B cell (primary cell): ENCODE results near the gene LDLRAD2. TPM values are rescaled to one million over a fixed set of nuclear protein-coding genes. Genes with fewer than 3 reads are reported as not detected.

ENCODE experiments used
- ATAC-seq: fragments of 200-7000 bp; cut with Tn5 transposase; one replicate; pipeline ENCODE4 v1.10.0; 2021; ENCODE audit warnings: low read depth, mild to moderate bottlenecking, moderate number of reproducible peaks, moderate library complexity
- CTCF ChIA-PET: fragments of 350-600 bp; sonication (Branson Sonifier 250); formaldehyde crosslinking; loops from one replicate; lab custom pipeline; 2021; ENCODE audit warnings: antibody characterized with exemption, inconsistent platforms; lab: Charles Lee
- POLR2A ChIA-PET: fragments of 350-600 bp; sonication (Branson Sonifier 250); formaldehyde crosslinking; loops from one replicate; lab custom pipeline; 2021; ENCODE audit warnings: antibody characterized with exemption; lab: Charles Lee
- DNase-seq: peaks from one replicate; pipeline ENCODE4 v3.0.0; 2013
- H2AFZ ChIP-seq: 2 replicates; pipeline ENCODE4 v1.6.1; 2012; ENCODE audit warnings: mild to moderate bottlenecking, low read depth, low read length; ENCODE audit not compliant: insufficient read depth, poor library complexity, severe bottlenecking
- H3K27ac ChIP-seq, 2 donors: 1 replicate in 1 of 2; 2 replicates in 1 of 2; pipeline ENCODE4 v1.5.1; 2012 to 2013; ENCODE audit warnings: low read length in 2 of 2, mild to moderate bottlenecking in 2 of 2, moderate library complexity in 1 of 2
- H3K27me3 ChIP-seq, 4 experiments: fragments of 200-600 bp in 1 of 4; sonication (generic) in 1 of 4; replicated peaks in 1 of 4; 1 replicate in 2 of 4; 2 replicates in 2 of 4; pipeline versions ENCODE4 v1.6.1 to v1.7.0; 2013 to 2016; ENCODE audit warnings: low read length in 3 of 4, mild to moderate bottlenecking in 2 of 4, mixed read lengths in 1 of 4, moderate library complexity in 1 of 4; ENCODE audit not compliant: insufficient read depth in 4 of 4, control insufficient read depth in 3 of 4; ENCODE audit errors: control extremely low read depth in 1 of 4
- H3K36me3 ChIP-seq, 2 experiments: replicated peaks in 1 of 2; 1 replicate in 1 of 2; 2 replicates in 1 of 2; pipeline versions ENCODE4 v1.6.1 to v1.7.1; 2013; ENCODE audit warnings: low read length in 1 of 2; ENCODE audit not compliant: insufficient read depth in 2 of 2, control insufficient read depth in 1 of 2; ENCODE audit errors: control extremely low read depth in 1 of 2, extremely low read depth in 1 of 2
- H3K4me1 ChIP-seq, 2 donors: fragments of 200-600 bp in 1 of 2; sonication (generic) in 1 of 2; 1 replicate in 1 of 2; 2 replicates in 1 of 2; pipeline versions ENCODE4 v1.5.1 to v1.6.1; 2013 to 2017; ENCODE audit warnings: low read length in 2 of 2; ENCODE audit not compliant: control insufficient read depth in 2 of 2, insufficient read depth in 2 of 2
- H3K4me2 ChIP-seq: replicated peaks from 2 replicates; pipeline ENCODE3; 2012; ENCODE audit warnings: mild to moderate bottlenecking, low read depth, low read length; ENCODE audit not compliant: poor library complexity, severe bottlenecking
- H3K4me3 ChIP-seq, 5 experiments: fragments of 200-600 bp in 1 of 5; sonication (generic) in 1 of 5; 1 replicate in 3 of 5; 2 replicates in 2 of 5; pipeline versions ENCODE4 v1.5.1 to v1.7.0; 2011 to 2016; ENCODE audit warnings: low read length in 4 of 5, mild to moderate bottlenecking in 4 of 5, low read depth in 2 of 5, control low read depth in 1 of 5, moderate library complexity in 1 of 5; ENCODE audit not compliant: insufficient read depth in 1 of 5; ENCODE audit errors: control extremely low read depth in 1 of 5, extremely low read depth in 1 of 5
- H3K79me2 ChIP-seq: fragments of 200-600 bp; sonication (generic); one replicate; pipeline ENCODE4 v1.6.0; 2016; ENCODE audit warnings: low read length; ENCODE audit not compliant: control insufficient read depth, insufficient read depth
- H3K9ac ChIP-seq: fragments of 200-600 bp; sonication (generic); 2 replicates; pipeline ENCODE4 v1.6.1; 2017; ENCODE audit warnings: mild to moderate bottlenecking, low read length, moderate library complexity
- H3K9me3 ChIP-seq, 3 donors: one replicate each; pipeline versions ENCODE4 v1.6.1 to v1.7.1; 2013; ENCODE audit warnings: low read length in 2 of 3; ENCODE audit not compliant: control insufficient read depth in 2 of 3, insufficient read depth in 1 of 3; ENCODE audit errors: control extremely low read depth in 1 of 3
- H4K20me1 ChIP-seq: 2 replicates; pipeline ENCODE4 v1.6.0; 2012; ENCODE audit warnings: mild to moderate bottlenecking, low read length; ENCODE audit not compliant: insufficient read depth, control insufficient read depth, poor library complexity, severe bottlenecking
- H3K27ac Mint-ChIP-seq: one replicate; pipeline ENCODE4 v1.8.0; 2021; ENCODE audit warnings: mixed read lengths
- H3K27me3 Mint-ChIP-seq: one replicate; pipeline ENCODE4 v1.8.0; 2021; ENCODE audit warnings: mixed read lengths
- H3K4me1 Mint-ChIP-seq: one replicate; pipeline ENCODE4 v1.8.0; 2021; ENCODE audit warnings: mixed read lengths
- H3K4me3 Mint-ChIP-seq: one replicate; pipeline ENCODE4 v1.8.0; 2021; ENCODE audit warnings: mixed read lengths
- H3K9me3 Mint-ChIP-seq: one replicate; pipeline ENCODE4 v1.8.0; 2022; ENCODE audit warnings: mixed read lengths; ENCODE audit not compliant: insufficient read depth
- CTCF ChIP-seq: fragments of 200-600 bp; IDR thresholded peaks from one replicate; pipeline ENCODE4 v1.8.0; 2022; ENCODE audit warnings: antibody characterized with exemption, mild to moderate bottlenecking
- EZH2 ChIP-seq: IDR thresholded peaks from 2 replicates; pipeline ENCODE4 v1.6.1; 2012; ENCODE audit warnings: borderline replicate concordance, low read depth, mild to moderate bottlenecking, moderate library complexity, low read length; ENCODE audit not compliant: insufficient read depth, poor library complexity, severe bottlenecking
- WGBS: methylation state at CpG from one replicate; pipeline ENCODE4 v1.1.5; 2013; ENCODE audit warnings: missing lambda C conversion rate; ENCODE audit not compliant: insufficient coverage; 5-methylcytosine and 5-hydroxymethylcytosine counted together
- intact Hi-C: fragments of 100-400 bp; cut with micrococcal nuclease; formaldehyde crosslinking; loops from one replicate; pipeline ENCODE4 v1.10.0; 2022
- polyA plus RNA-seq: library from polyadenylated mRNA; depleted of rRNA; stranded (reverse); fragments of >200 nt; gene quantifications from 2 replicates; pipeline ENCODE4 v1.2.3, GENCODE V29; 2012
- total RNA-seq, 2 donors: library from RNA; stranded (reverse); fragments of 120-200 nt in 1 of 2; gene quantifications; 1 replicate in 1 of 2; 2 replicates in 1 of 2; pipeline versions ENCODE4 v1.2.3 to v1.2.4, GENCODE V29; 2013 to 2022

The LDLRAD2 gene
- total and polyA plus RNA-seq, 2 donors (not counting 1 experiment from before 2014, with no cell fraction given): 0.47 to 3.0 TPM

- intact Hi-C loops: no loop called here
- no peaks in the 10 kb centered on the region for H3K79me2 ChIP-seq
- peaks cover 16 to 27% of the 10 kb centered on the region in 2 donors for H3K4me1 ChIP-seq
- H3K4me1 Mint-ChIP-seq: peaks cover 22% of the 10 kb centered on the region
- ChIA-PET POLR2A (no interaction called here), CTCF (no interaction called here)
- H3K4me3 Mint-ChIP-seq: no peak overlapping the region
- no peak overlapping the region for H3K27ac Mint-ChIP-seq
- H3K36me3 ChIP-seq: no peaks in the 10 kb centered on the region
- 93% methylated on average over 12 of the region's 12 CpGs for WGBS
- no peak overlapping the region for H3K4me2 ChIP-seq
- no peaks in the 10 kb centered on the region for H4K20me1 ChIP-seq
- H3K4me3 ChIP-seq: no peak overlapping the region
- DNase-seq (no peak), ATAC-seq (no peak)
- TF ChIP-seq CTCF: no peak
- no peak for TF ChIP-seq EZH2
- H3K27ac ChIP-seq: no peak overlapping the region
- H3K27me3 ChIP-seq: no peaks in the 10 kb centered on the region
- H2AFZ ChIP-seq: no peak overlapping the region
- no peak overlapping the region for H3K9ac ChIP-seq
- H3K9me3 Mint-ChIP-seq: no peaks in the 10 kb centered on the region
- H3K27me3 Mint-ChIP-seq: no peaks in the 10 kb centered on the region
- H3K9me3 ChIP-seq: peaks cover 0 to 14% (median 4%) of the 10 kb centered on the region in 3 donors
Measured at GRCh38 chr1:21863981-21864380, 51.9 kb downstream of the LDLRAD2 start.

GRCh38 chr1:21864730-21865129, 52.7 kb downstream of the LDLRAD2 start:
- Mint-ChIP-seq H3K4me3 (no peak overlapping the region), H3K4me1 (peaks cover 22% of the 10 kb centered on the region), H3K27ac (no peak overlapping the region), H3K9me3 (no peaks in the 10 kb centered on the region), H3K27me3 (no peaks in the 10 kb centered on the region)
- DNase-seq (no peak), ATAC-seq (no peak)
- Histone ChIP-seq H4K20me1 (no peaks in the 10 kb centered on the region), H3K79me2 (no peaks in the 10 kb centered on the region), H3K4me2 (no peak overlapping the region), H3K4me1 (peaks cover 16 to 27% of the 10 kb centered on the region in 2 donors), H3K9ac (no peak overlapping the region), H3K36me3 (no peaks in the 10 kb centered on the region), H2AFZ (no peak overlapping the region), H3K4me3 (no peak overlapping the region), H3K9me3 (peaks cover 0 to 14% (median 4%) of the 10 kb centered on the region in 3 donors), H3K27ac (no peak overlapping the region), H3K27me3 (no peaks in the 10 kb centered on the region)
- CTCF ChIA-PET: no interaction called here
- 92% methylated on average over 27 of the region's 27 CpGs for WGBS
- POLR2A ChIA-PET: no interaction called here
- intact Hi-C loops: loop anchor here (5.0 kb wide), 1 partner anchor 82 kb away; the partner anchor contains the start of gene USP48
- no peak for TF ChIP-seq EZH2
